GM21381 (cell line): ENCODE measurements around the gene SMAD5.
A peak's percentile ranks its signal among the peaks of the same experiment; 100 is the strongest.

ENCODE experiments used
- ATAC-seq: cut with Tn5 transposase; IDR thresholded peaks from one replicate; pipeline ENCODE4 v1.9.1; 2021; ENCODE audit warnings: mild to moderate bottlenecking, moderate library complexity; ENCODE audit not compliant: unreplicated experiment

Gene SMAD5

DNA sequence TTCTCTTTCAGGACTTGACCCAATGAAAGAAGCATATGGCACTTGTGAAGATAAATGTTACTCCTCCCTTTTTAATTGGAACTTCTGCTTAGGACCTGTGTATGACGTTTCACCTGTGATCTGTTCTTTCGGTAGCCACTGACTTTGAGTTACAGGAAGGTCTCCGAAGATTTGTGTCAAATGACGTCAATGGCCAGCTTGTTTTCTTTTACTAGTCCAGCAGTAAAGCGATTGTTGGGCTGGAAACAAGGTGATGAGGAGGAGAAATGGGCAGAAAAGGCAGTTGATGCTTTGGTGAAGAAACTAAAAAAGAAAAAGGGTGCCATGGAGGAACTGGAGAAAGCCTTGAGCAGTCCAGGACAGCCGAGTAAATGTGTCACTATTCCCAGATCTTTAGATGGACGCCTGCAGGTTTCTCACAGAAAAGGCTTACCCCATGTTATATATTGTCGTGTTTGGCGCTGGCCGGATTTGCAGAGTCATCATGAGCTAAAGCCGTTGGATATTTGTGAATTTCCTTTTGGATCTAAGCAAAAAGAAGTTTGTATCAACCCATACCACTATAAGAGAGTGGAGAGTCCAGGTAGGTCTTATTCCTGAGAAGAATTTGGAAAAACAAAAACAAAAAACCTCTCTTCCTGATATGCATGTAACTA lies 21.1 kb downstream of the SMAD5 start:
- ATAC-seq: no peak

- no peak for ATAC-seq
These were observed 22.4 kb downstream of the SMAD5 start for GRCh38 chr5:136155078-136155477.

DNA sequence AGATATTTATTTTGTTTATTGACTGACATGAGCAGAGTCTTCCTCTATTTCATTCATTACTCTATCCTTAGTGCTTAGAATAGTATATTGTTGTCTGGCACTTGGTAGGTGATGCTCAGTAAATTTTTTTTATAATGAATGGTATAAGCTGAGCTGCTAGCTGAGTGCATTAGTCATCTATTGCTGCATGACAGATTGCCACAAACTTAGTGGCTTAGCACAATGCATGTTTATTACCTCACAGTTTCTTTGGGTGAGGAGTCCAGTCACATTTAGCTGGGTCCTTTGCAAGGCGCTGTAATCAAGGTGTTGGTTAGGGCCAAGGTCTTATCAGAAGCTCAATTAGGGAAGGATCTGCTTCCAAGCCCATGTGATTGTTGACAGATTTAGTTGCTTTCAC lies 23.1 kb downstream of the SMAD5 start:
- ATAC-seq: no peak

DNA sequence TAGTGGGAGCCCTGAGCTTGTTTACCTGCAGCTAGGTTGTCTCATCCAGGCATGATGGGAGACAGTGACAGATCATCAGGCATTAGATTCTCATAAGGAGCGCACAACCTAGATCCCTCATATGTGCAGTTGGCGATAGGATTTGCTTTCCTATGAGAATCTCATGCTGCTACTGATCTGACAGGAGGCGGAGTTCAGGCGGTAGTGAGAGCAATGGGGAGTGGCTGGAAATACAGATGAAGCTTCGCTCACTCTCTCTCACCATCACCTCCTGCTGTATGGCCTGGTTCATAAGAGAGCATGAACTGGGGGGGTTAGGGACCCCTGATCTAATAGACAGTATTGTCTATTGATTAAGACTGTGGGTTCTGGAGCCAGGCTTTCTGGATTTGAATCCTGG lies 24.9 kb downstream of the SMAD5 start:
- ATAC-seq: no peak

- ATAC-seq: no peak
These were observed 26.8 kb downstream of the SMAD5 start for GRCh38 chr5:136159457-136159856.

DNA sequence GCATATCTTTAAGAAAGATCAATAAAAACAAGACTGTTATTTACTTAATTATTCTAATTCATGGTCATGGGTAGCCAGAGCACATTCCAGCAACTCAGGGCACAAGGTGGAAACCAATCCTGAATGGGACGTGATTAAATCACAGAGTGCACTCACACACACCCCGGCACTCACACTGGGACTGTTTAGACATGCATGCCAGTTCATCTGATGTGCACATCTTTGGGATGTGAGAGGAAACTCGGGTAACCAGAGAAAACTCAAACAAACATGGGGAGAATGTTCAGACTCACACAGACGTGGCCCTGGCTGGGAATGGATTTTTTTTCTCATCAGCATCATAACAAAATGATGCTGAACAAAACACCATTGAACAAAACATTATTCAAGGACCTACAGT lies 29.4 kb downstream of the SMAD5 start:
- ATAC-seq: no peak

- ATAC-seq: no peak
These were observed 31.6 kb downstream of the SMAD5 start for GRCh38 chr5:136164226-136164625.

GRCh38 chr5:136166909-136167308 lies 34.3 kb downstream of the SMAD5 start:
- peak; percentile 82 for ATAC-seq

DNA sequence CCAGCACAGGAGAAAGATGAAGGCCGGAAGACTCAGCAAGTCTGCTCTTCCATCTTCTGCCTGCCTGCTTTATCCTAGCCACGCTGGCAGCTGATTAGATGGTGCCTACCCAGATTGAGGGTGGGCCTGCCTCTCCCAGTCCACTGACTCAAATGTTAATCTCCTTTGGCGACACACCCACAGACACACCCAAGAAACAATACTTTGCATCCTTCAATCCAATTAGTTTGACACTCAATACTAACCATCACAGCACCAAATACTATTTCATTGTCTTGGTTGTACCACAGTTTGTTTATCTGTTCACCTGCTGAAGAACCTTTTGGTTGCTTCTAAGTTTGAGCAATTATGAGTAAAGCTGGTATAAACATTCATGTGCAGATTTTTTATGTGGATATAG lies 36.6 kb downstream of the SMAD5 start:
- no peak for ATAC-seq

GRCh38 chr5:136174021-136174659 lies 41.5 kb downstream of the SMAD5 start:
- ATAC-seq: no peak

GRCh38 chr5:136182618-136183017 lies 50.0 kb downstream of the SMAD5 start:
- no peak for ATAC-seq

- no peak for ATAC-seq
These were observed 53.5 kb downstream of the SMAD5 start for GRCh38 chr5:136185974-136186665.

DNA sequence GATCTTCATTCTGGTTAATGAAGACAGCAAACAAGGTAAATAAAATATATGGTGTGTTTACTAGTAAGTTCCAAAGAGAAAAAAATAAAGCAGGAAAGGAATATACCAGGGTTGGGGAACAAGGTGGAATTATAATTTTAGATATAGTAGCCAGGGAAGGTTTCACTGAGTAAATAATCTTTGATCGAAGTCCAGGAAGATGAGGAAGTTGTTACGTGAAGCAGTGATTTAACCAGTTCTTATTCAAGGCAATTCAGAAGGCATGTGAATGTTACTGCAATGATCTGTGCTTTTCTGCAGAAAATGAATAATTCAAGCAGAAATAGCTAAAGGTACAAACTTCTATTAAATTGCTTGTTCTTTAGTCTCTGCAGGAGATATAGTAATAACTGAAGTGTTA lies 54.2 kb downstream of the SMAD5 start:
- no peak for ATAC-seq

- no peak for ATAC-seq
These were observed 56.2 kb downstream of the SMAD5 start for GRCh38 chr5:136188859-136189258.

DNA sequence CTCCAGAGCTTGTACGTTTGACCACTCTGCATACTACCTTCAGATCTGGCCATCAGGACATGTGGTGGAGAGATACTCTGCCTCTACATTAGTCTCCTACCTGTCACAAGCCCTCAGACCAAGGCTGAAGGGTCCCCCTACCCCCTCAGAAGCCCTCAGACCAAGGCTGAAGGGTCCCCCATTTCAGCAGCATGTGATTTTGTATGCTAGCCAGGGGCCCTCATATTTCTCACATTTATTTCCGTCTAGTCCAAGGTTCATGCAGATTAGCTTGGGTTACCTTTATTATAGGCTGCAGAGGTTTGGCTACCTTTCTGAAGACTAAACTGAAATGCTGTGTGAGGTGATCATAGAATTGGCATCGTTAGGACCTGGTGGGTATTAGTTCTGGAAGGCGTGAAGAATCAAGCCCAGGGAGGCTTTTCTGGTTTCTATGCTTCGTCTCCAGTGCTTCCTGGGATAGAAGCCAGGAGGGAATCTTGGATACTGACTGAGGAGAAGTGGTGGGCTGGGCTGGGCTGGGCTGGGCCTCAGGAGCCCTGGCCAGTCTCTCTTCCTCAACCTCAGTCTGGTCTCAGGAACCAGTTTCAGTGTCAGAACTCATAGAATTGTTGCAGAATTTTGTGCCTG lies 57.6 kb downstream of the SMAD5 start:
- ATAC-seq: no peak

DNA sequence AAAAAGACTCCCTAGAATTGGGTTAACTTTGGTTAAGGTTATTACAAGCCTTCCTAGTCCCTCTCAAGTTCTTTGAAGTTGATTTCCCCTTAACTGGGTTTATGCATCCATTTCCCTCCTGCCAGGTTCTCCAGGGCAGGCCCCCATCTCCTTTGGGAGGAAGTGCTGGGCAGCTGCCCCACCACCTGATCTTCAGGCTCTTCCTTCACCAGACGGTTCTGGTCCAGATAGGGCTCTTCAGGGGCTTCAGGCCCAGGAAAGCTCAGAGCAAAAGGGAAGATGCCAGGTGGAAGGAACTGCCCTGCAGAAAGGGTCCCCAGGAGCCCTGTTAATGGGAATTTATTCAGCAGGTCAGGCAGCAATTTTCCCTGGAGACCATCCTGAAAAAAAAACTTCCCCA lies 58.3 kb downstream of the SMAD5 start:
- ATAC-seq: no peak

DNA sequence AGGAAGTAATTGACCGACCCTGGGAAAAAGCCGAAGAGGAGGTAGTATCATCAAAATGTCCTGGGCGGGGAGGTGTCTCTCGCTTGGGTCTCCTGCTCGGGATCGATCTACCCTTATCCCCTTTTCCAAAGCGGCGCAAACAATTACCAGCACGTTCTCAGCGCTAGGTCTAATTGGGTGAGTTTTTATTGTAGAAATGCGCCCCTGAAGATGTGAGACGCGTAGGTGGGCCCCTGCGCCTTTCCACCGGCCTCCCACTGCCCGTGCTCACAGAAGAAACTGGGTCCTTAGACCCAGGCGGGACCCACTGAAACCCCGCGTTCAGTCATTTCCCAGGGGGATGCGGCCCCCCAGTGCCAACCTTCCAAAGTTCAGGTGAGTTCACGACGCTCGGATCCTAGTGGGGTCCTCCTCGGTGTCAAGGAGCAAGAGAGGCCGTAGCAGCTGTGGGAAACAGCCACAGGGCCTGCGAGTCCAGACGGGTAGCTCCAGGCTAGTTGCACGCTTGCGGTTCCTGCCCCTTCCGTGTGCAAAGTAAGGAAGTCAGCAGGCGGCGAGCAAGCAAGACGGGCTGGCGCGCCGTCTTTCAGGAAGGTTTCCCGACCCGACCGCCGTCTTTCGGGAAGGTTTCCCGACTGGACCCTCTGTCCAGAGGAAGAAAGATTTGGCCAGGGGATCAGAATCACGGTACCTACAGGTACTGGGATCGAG lies 58.8 kb downstream of the SMAD5 start:
- no peak for ATAC-seq

DNA sequence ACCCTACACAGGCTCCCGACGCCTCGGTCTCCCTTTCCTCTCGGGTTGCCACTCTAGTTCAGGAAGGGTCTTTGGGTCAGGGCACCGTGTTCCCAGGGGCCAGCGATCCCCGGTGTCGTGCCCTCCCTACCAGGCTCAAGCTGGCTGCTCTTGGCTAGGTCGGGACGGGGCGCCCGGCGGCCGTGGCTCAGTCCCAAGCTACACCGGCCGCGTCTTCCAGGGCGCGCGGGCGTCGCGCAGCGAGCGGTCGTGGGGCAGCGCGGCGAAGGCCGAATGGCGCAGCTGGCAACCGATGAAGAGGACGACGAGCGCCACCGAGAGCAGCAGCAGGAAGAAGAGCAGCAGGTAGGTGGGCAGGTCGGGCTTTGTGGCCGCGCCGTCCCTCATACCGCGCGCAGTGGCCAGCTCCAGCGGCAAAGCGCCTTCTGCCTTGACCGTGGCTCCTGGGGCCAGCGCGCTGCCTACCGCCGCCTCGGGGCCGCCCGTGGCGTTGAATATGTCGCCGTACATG lies 59.4 kb downstream of the SMAD5 start:
- no peak for ATAC-seq

DNA sequence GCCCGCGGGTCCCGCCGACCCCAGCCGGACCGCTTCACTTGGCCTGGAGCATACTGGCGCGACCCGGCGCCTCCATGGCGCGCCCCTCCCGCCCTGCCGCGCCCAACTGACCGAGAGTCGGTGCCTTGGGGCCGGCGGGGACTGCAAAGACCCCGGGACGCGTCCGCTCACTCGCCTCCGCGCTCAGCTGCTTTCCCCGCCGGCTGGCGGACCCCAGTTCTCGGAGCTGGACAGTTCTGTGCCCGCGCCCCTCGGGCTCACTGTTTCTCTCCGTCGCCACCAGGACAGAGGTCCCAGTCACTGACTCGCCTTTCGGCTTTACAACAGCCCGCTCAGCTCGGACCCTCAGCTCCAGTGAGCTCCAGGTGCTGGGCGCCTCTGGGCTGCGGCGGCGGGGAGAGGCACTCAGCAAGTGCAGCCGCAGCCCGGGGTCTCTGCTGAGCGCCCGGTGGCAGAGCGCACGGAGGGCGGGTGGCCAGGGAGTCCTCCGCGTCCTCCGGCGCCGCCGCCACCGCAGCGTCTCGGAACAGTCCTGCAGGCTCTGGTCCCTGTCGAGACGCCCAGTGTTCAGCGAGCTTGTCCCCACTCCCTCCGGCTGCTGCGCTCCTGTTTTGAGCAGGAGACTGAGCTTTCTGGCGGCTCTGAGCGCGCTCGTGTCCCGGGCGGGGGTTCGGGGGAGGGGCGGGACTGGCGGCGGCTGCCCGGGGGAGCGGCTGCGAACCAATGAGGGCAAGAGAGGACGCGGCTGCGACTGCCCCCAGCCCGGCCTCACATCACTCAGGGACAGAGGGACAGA lies 60.1 kb downstream of the SMAD5 start, which contains the start of gene SMIM32:
Gene SMIM32 (minus strand): TSS at position 637 of the 796 bp plus-strand sequence. CDS start 638 bp downstream, outside the sequence.
- no peak for ATAC-seq

DNA sequence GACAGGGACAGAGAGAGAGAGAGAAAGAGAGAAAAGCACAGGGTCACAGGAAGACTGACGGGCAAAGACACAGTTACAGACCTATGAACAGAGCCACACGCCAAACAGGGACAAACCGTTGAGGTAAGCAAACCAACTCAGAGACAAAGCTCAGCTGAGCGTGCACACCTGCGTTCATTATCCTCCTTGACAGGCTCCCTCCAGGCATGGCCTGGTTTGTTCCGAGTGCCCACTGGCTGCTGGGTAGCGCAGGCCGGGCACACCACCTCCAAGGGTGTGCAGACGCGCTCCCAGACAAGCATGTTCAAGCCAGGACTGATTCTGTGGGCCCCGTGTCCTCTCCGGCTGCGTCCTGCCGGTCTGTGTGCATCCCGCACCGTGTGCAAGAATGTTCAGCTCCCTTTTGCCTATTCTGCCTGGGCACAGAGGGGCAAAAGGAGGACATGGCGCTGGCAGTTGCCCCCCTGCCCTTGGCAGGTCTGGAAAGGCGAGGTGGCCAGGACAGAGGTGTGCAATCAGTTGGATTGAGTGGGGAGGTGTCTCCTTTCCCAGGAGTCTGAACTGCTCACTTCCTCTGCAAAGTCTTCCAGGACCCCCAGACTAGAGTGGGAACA lies 60.8 kb downstream of the SMAD5 start:
- ATAC-seq: no peak
